Measurements from ENCODE around the gene ARHGAP15.

GRCh38 chr2:143808166-143808565, 678.9 kb downstream of the ARHGAP15 start:
- TF ChIP-seq EZH2 (IDR thresholded peaks at IDR 0.05; ENCODE audit: insufficient read depth, poor library complexity, severe bottlenecking) (no peak), EZH2phosphoT487 (IDR thresholded peaks at IDR 0.05; ENCODE audit: insufficient read depth, low read depth) (no peak)
